Right atrium auricular region (tissue), 2 donors: Measurements from ENCODE around the gene QRICH2. TPM values are rescaled to one million over a fixed set of nuclear protein-coding genes. Genes with fewer than 3 reads are reported as not detected.

Experiments
- DNase-seq: peaks from one replicate; pipeline ENCODE4 v3.0.0-alpha.2; 2019; ENCODE audit warnings: low spot score
- H3K27ac ChIP-seq, 2 donors: fragments of 200-600 bp; sonication (generic); 1 replicate in 1 of 2; 2 replicates in 1 of 2; pipeline ENCODE4 v1.5.1; 2016 to 2019
- H3K27me3 ChIP-seq, 2 donors: fragments of 200-600 bp; sonication (generic); one replicate each; pipeline versions ENCODE4 v1.5.1 to v1.6.0; 2017 to 2019
- H3K36me3 ChIP-seq: fragments of 200-600 bp; sonication (generic); one replicate; pipeline ENCODE4 v1.5.1; 2016
- H3K4me1 ChIP-seq, 2 donors: fragments of 200-600 bp; sonication (generic); one replicate each; pipeline versions ENCODE4 v1.5.1 to v1.6.0; 2017 to 2019
- H3K4me3 ChIP-seq, 2 donors: fragments of 200-600 bp; sonication (generic); 1 replicate in 1 of 2; 2 replicates in 1 of 2; pipeline ENCODE4 v1.5.1; 2017 to 2019; ENCODE audit warnings: mild to moderate bottlenecking in 1 of 2, moderate library complexity in 1 of 2
- H3K9me3 ChIP-seq, 2 donors: fragments of 200-600 bp; sonication (generic); one replicate each; pipeline ENCODE4 v1.5.1; 2019
- CTCF ChIP-seq, 2 donors: fragments of 200-600 bp; sonication (generic); IDR thresholded peaks; one replicate each; pipeline ENCODE4 v1.5.1; 2019; ENCODE audit warnings: antibody characterized with exemption in 2 of 2
- total RNA-seq, 2 donors: library from RNA; depleted of rRNA; stranded (reverse); fragments of >200 nt; gene quantifications; one replicate each; pipeline ENCODE4 v1.1.0, GENCODE V29; 2016

The QRICH2 gene
- total RNA-seq, 2 donors from 2014 or later: 1.1 to 1.2 TPM

GRCh38 chr17:76326306-76326705, 18.2 kb upstream of the QRICH2 start:
- Histone ChIP-seq H3K4me3 (no peak overlapping the region), H3K36me3 (peaks cover 43% of the 10 kb centered on the region), H3K27me3 (no peaks in the 10 kb centered on the region), H3K27ac (no peak overlapping the region), H3K9me3 (no peaks in the 10 kb centered on the region), H3K4me1 (peaks cover 0 to 5% of the 10 kb centered on the region in 2 donors)
- DNase-seq: no peak
- no peak for TF ChIP-seq CTCF (IDR thresholded peaks at IDR 0.05)

GRCh38 chr17:76318586-76318985, 10.5 kb upstream of the QRICH2 start:
- Histone ChIP-seq H3K4me3 (no peak overlapping the region), H3K36me3 (peaks cover 14% of the 10 kb centered on the region), H3K4me1 (no peaks in the 10 kb centered on the region), H3K27ac (no peak overlapping the region), H3K27me3 (no peaks in the 10 kb centered on the region), H3K9me3 (no peaks in the 10 kb centered on the region)
- no peak for DNase-seq
- no peak for TF ChIP-seq CTCF (IDR thresholded peaks at IDR 0.05)

- no peaks in the 10 kb centered on the region for H3K27me3 ChIP-seq
- TF ChIP-seq CTCF (IDR thresholded peaks at IDR 0.05): no peak
- H3K27ac ChIP-seq: no peak overlapping the region
- no peaks in the 10 kb centered on the region for H3K4me1 ChIP-seq
- no peak overlapping the region for H3K4me3 ChIP-seq
- no peak for DNase-seq
- no peaks in the 10 kb centered on the region for H3K9me3 ChIP-seq
- H3K36me3 ChIP-seq: peaks cover 25% of the 10 kb centered on the region
Measured at GRCh38 chr17:76317535-76317934, 9.5 kb upstream of the QRICH2 start.

- Histone ChIP-seq H3K4me1 (no peaks in the 10 kb centered on the region), H3K36me3 (peaks cover 33% of the 10 kb centered on the region), H3K27me3 (no peaks in the 10 kb centered on the region), H3K9me3 (no peaks in the 10 kb centered on the region), H3K27ac (peak overlapping the region; percentile 13 to 38), H3K4me3 (no peak overlapping the region)
- no peak for TF ChIP-seq CTCF (IDR thresholded peaks at IDR 0.05)
- no peak for DNase-seq
Measured at GRCh38 chr17:76314392-76315227, 6.5 kb upstream of the QRICH2 start.

GRCh38 chr17:76312735-76313134, 4.7 kb upstream of the QRICH2 start:
- H3K27ac ChIP-seq: no peak overlapping the region
- H3K27me3 ChIP-seq: no peaks in the 10 kb centered on the region
- no peak for DNase-seq
- no peak overlapping the region for H3K4me3 ChIP-seq
- H3K4me1 ChIP-seq: no peaks in the 10 kb centered on the region
- peaks cover 33% of the 10 kb centered on the region for H3K36me3 ChIP-seq
- TF ChIP-seq CTCF (IDR thresholded peaks at IDR 0.05): no peak
- no peaks in the 10 kb centered on the region for H3K9me3 ChIP-seq

- Histone ChIP-seq H3K4me1 (no peaks in the 10 kb centered on the region), H3K4me3 (no peak overlapping the region), H3K27me3 (no peaks in the 10 kb centered on the region), H3K27ac (no peak overlapping the region), H3K9me3 (no peaks in the 10 kb centered on the region), H3K36me3 (peaks cover 33% of the 10 kb centered on the region)
- TF ChIP-seq CTCF (IDR thresholded peaks at IDR 0.05): no peak
- DNase-seq: no peak
Measured at GRCh38 chr17:76309461-76309860, 1.4 kb upstream of the QRICH2 start.
